HG02981 (cell line): ENCODE data around the gene MEAK7.

ENCODE experiments used
- ATAC-seq: cut with Tn5 transposase; IDR thresholded peaks from one replicate; pipeline ENCODE4 v1.9.1; 2021; ENCODE audit warnings: mild to moderate bottlenecking, moderate library complexity; ENCODE audit not compliant: unreplicated experiment

The MEAK7 gene

DNA sequence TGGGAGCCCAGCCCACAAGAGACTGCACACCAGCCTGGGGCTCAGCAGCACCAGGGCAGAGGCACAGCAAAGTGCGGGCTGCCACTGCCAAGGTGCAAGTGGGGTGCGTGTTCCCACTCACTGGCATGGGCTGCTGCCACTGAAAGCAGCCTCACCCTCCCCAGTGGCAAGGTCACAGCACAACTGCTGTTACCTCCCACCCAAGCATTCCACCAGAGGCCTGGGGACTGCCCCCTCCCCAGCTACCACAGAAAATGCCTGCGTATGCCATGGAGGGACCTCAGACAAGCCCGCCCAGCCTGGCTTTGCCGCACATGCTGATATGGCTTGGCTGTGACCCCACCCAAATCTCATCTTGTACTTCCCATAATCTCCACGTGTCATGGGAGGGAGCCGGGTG, 33.1 kb downstream of the MEAK7 start:
- ATAC-seq, result no peak

DNA sequence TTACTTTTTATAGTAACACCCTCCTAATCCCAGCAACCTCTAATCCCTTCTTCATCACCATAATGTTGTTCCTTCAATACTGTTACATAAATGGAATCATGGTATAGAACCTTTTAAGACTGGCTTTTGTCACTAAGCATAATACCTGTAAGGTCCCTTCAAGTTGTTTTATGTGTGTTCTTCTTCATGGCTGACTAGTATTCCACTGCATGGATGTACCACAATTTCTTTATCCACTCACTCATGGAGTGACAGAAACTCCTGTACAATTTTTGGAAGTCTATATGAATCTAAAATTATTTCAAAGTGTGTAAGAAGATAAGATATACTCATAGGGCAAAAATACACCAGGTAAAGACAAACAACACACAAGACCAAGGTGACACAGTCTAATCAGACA, 36.8 kb downstream of the MEAK7 start:
- no peak for ATAC-seq

DNA sequence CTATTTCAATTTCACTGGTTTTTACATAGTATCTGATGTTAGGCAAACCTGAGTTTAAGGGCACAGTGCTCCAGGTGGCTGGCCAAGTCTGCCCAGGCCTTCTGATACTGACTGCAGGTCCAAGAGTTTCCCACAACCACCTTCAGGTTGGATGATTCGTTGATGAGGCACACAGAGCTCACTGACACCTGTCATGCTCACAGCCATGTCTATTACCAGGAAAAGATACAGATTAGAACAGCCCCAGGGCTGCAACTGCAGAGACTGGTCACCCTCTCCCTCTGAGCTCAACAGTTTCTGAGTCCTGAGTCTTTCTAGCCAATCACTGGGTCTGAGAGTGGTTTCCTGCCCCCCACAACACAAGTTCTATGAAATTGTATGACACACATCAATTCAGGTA, 37.2 kb downstream of the MEAK7 start:
- no peak for ATAC-seq

DNA sequence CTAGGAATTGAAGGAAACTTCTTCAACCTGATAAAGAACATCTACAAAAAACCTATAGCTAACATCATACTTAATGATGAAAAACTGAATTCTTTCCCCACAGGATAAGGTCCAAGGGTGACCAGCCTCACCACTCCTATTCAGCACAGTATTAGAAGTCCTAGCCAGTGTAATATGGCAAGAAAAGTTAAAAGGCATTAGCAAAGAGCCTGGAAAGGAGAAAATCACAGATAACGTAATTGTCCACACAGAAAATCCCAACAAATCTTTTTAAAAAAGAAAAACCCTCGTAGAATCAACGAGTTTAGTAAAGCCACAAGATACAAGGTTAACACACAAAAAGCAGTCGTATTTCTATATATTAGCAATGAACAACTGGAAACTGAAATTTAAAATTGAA, 37.8 kb downstream of the MEAK7 start:
- no peak for ATAC-seq

DNA sequence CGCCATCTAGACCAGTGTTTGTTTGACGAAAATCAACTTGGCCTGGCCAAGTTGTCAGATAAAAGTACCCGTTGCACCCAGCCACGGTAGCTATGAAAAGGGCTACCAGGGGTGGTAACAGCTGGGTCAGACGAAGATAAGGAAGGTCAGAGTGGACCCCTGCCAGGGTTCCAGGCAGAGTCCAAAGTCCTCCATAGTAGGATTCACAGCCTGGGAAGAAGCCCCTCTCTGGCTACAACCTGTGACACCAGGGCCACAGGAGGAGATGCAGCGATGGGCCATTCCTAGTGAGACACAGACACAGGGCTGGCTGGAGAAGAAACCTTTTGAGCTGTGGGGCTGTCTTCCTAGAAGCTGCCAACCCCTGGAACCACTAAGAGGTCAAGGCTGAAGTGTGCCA, 39.3 kb downstream of the MEAK7 start:
- ATAC-seq, result no peak

DNA sequence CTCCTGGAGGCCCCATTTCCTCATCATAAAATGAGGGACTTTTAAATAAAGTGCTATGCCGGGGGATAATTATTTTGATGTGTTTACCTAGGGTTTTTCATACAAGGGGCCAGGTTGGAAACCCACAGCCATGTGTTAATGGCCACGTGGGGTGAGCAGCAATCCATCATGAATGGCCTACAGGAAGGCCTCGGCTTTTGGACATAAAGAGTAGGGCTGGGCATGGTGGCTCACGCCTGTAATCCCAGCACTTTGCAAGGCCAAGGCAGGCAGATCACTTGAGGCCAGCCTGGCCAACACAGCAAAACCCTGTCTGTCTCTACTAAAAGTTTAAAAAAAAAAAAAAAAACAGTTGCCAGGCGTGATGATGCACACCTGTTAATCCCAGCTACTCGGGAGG, 40.3 kb downstream of the MEAK7 start:
- ATAC-seq, result no peak

DNA sequence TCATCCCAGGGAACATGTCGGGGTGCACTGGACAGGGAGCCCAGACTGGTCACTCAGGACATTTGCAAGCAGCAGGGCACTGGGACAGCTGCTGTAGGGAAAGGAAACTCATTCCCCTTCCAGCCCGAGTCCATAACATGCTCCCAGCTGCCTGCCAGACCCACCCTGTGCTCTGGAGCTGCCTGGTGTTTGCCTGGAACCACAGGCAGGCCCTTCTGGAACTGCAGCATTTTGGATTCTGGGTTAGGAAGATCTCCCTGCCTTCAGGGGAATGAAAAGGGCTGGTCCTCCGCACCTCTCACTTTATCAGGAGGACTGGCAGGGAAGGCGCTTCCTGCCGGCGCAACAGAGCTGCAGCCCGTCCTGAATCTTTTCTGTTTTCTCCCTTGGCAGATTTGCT, 41.2 kb downstream of the MEAK7 start:
- no peak for ATAC-seq

DNA sequence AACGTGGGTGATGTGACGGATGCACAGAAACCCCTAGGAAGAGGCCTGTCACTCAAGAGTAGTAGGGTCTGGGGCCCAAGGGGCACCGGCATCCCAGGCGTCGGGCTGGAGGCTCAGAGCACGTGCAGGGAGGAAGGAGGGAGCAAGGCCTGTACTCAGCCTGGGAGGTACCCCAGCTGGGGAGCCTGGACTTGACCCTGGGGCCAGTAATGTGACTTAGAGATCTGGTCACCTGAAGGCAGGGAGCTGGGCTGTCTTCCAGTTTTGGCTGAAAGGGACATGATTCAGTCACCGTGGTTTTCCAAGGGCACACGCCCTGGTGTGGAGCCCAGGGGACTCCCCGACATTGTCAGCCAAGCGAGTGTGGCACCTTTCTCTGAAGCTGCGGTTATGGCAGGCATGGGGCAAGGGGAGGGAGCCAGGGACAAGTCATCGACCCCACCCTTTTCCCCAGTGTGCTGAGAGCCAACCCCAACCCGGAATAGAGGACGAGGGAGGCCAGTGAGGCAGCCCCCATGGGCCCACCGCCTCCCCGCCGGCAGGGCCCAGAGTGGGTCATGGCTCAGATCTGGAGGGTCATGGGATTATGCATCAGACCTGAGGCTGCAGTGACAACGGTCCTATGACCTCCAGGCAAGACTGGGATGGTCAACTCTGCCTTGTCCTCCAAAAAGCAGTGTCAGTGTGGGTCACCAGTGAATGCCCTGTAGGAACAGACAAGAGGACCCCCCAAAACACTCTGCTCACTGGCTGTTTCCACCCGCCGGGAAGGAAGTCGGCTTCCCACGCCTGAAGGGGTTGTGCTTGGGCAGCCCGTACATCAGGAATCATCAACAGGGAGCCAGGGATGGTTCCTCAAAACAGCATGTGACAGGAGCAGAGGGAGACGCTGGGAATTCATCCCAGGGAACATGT, 41.9 kb downstream of the MEAK7 start:
- ATAC-seq, result no peak

DNA sequence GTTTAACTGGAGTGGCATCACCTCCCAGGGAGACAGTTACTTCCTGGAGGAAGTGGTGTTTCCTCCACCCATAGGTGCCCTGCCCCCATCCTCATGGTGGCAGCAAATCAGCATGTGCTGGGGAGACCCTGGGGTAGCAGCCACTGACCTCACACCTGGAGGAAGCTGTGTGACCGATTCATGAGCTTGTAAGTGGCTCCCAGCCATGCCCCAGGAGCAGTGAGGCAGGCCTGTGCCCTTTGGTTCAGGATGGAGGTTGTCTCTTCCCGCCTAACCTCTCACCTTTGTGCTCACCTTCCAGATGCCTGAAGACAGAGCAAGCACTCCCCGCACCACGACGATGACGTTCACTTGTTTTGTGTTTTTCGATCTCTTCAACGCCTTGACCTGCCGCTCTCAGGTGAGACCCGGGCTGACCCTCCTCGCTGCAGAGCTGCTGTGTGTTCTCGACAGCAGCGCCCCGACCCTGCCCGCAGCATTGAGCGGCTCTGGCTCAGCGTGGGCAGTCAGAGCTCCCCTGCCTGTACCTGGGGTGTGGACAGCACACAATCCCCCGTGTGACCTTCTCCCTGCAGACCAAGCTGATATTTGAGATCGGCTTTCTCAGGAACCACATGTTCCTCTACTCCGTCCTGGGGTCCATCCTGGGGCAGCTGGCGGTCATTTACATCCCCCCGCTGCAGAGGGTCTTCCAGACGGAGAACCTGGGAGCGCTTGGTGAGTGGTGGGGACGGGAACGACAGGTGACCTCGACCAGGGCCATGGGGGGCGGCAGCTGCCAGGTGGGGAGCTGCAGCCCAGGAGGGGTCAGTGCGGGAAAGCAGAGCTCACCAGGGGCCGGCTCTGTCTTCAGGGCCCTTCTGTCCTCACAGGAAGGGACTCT, 42.8 kb downstream of the MEAK7 start:
- ATAC-seq, result no peak

DNA sequence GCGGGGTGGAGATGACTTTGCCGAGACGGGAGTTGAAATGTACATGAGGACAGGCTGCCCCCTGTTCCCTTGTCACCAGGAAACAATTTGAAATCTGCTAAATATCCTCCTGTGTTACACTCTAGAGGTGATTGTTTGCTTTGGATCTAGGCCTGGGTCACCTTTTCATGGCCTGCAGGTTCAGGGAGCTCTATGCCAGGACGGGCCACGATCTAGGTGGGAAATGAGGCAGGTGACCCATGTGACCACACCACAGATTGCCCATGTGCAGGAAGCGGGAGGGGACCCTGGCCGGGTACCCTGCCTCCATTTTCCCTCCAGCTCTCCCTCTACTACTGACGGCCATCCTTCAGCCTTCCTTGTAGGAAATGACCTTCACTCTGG, 43.4 kb downstream of the MEAK7 start:
- ATAC-seq, result no peak

DNA sequence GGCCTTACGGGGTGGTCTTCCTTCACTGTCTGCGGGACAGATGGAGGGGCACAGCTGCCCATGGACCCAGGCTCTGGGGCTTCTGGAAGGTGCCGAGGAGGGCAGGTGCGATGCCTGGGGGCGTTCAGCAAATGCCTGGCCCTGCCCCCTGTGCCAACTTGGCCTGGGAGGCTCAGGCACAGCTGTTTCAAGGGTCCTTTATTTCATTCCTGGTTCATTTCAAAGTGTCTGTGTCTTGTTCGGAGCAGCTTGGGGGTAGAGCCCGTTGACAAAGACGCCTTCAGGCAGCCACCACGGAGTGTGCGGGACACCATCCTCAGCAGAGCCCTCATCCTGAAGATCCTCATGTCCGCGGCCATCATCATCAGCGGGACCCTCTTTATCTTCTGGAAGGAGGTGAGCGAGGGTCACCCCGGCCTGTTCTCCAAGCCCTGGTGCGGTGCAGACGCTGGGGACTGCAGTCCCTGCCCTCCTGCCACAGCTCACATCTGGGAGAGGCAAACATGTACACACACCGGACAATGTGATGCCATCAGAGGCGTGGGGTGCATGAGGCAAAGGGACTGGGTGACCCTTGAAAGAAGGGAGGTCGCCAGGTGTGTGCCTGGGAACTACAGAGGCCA, 43.9 kb downstream of the MEAK7 start:
- ATAC-seq, result no peak

DNA sequence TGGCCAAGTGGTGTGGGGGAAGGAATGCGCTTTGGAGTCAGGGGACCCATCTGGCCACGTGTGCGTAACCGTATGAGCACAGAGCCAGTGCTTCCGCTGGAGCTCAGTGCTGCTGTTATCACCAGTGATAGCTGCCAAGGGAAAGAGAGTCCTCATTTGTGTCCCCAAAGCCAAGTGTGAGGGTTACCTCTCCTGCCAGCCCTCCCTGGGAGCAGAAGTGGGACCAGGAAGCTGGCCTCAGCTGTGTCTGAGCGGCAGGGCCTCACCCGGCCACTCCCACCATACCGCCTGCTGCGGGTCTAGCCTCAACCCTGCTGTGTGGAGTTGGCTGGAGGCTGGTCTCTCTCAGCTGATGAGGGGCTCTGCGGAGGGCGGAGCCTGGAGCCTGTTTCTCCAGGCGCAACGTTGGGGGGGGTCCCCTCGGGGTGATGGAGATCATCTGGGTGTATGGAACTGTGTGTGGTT, 44.5 kb downstream of the MEAK7 start:
- ATAC-seq, result no peak

DNA sequence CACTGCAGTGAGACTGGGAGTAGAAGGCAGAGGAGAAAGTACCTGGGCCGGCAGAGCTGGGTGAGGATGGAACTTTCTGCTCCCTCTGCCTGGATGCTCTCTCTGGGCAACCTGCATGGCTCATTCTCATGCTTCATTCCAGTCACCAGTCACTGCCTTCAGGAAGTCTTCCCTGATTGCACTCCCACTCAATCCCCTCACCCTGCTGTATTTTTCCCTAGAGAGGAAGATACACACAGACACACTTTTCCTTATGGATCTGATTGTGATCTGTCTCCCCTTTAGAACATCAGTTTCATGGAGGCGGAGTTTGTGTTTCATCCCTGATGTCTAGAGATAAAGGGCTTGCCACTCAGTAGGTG, 44.9 kb downstream of the MEAK7 start:
- no peak for ATAC-seq

DNA sequence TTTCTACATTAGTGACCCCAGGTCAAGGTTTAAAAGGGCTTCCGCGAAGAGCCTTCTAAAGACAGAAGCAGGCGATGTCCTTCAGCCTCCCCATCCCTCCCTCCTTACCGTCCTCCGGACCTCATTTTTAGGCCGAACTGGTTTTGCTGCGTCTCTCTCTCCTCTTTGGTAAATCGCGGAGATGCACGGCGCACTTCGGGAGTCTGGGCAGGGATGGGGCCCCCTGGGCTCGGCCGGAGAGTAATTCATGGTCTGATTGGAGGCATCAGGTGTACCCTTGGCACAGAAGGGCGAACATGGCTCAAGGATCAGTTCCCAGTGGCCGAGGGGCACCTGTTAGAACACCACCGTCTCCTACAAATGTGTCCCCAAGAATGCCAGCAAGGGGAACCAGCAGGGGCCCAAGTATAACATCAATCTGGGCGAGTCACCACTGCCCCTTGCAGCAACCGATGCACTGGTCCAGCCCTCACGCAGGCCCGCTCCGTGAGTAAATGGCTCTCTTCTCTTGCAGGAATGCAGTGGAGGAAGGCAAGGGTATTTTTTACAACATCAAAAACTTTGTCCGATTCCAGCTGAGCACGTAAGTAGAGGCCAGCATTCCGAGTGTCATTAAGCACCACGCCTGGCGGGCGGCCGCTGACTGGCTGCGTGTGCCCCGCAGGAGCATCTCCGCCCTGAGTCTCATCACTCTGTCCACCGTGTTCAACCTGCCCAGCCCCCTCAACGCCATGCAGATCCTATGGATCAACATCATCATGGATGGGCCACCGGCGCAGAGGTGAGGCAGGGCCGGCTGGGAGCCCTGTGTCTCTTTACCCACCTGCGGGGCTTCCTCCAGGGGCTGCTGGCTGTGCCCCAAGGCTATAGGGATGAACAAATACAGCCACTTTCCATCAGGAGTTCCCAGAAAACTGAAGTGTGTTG, 45.6 kb downstream of the MEAK7 start:
- no peak for ATAC-seq

DNA sequence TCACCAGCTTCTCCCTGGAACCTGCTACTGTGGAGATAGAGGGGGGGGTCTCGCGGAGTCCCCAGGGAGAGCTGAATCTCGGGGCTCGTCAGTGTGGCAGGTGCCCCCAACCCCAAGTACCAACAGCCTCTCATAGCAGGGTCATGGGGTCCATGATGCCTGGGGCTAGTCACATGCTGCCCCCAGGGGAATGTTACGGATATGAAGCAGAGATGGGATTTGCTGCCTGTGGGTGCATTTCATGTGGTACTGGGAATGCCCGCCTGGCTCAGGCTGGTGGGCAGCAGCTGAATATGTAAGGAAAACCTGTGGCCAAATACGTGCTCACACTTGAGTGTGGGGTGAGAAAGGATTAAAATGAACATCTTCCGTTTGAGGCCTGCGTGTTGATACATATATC, 49.4 kb downstream of the MEAK7 start:
- ATAC-seq, result no peak
